HepG2 (cell line): ENCODE data around the gene THSD4. TPM values are rescaled to one million over a fixed set of nuclear protein-coding genes. Genes with fewer than 3 reads are reported as not detected.

Source experiments
- ATAC-seq: fragments of 200-7000 bp; cut with Tn5 transposase; 3 replicates; pipeline ENCODE4 v1.9.1; 2020; ENCODE audit warnings: mild to moderate bottlenecking, moderate library complexity
- BruUV-seq: library from RNA; stranded (reverse); fragments of 400-500 nt; replicated peaks from 2 replicates; lab custom pipeline; 2021; lab: Mats Ljungman, UMichigan
- CTCF ChIA-PET: fragments of 300-600 bp; formaldehyde crosslinking; extraction: SDS; loops from one replicate; lab custom pipeline; 2021; ENCODE audit warnings: low total read pairs, inconsistent platforms, low intra/inter-chr PET ratio; lab: Yijun Ruan, JAX
- POLR2A ChIA-PET: fragments of 350-600 bp; sonication (Branson Sonifier 250); formaldehyde crosslinking; loops from one replicate; lab custom pipeline; 2020; ENCODE audit warnings: antibody characterized with exemption, inconsistent platforms; lab: Yijun Ruan, JAX
- DNase-seq: peaks from one replicate; pipeline ENCODE4 v3.0.0-alpha.2; 2015; ENCODE audit warnings: low spot score
- FAIRE-seq: peaks from 3 replicates; lab custom pipeline; 2011; peaks lifted over from hg19 to GRCh38; lab: Jason Lieb, UNC
- H2AFZ ChIP-seq: one replicate; pipeline ENCODE4 v1.6.1; 2011; ENCODE audit warnings: low read length, inconsistent platforms
- H3K27ac ChIP-seq: fragments of 300-600 bp; 3 replicates; pipeline ENCODE4 v1.8.0; 2011; ENCODE audit warnings: mixed run types, mild to moderate bottlenecking, mixed read lengths, low read length, inconsistent platforms; ENCODE audit not compliant: insufficient read depth; ENCODE audit errors: extremely low read length
- H3K27me3 ChIP-seq, 2 experiments: fragments of 200-600 bp in 1 of 2; 2 replicates in 1 of 2; 3 replicates in 1 of 2; pipeline versions ENCODE4 v1.6.0 to v1.8.0; 2011; ENCODE audit warnings: low read length in 2 of 2, mild to moderate bottlenecking in 2 of 2, moderate library complexity in 2 of 2, inconsistent platforms in 1 of 2; ENCODE audit not compliant: insufficient read depth in 2 of 2, control insufficient read depth in 1 of 2
- H3K36me3 ChIP-seq, 2 experiments: fragments of 200-600 bp in 1 of 2; replicated peaks in 1 of 2; 2 replicates in 1 of 2; 3 replicates in 1 of 2; pipeline versions ENCODE4 v1.5.1 to v1.8.0; 2011; ENCODE audit warnings: low read length in 2 of 2, inconsistent platforms in 1 of 2; ENCODE audit not compliant: insufficient read depth in 2 of 2, control insufficient read depth in 1 of 2
- H3K4me1 ChIP-seq: 2 replicates; pipeline ENCODE4 v1.5.1; 2012; ENCODE audit warnings: low read length, inconsistent platforms; ENCODE audit not compliant: insufficient read depth
- H3K4me2 ChIP-seq: 2 replicates; pipeline ENCODE4 v1.6.0; 2011; ENCODE audit warnings: low read depth, low read length, inconsistent platforms
- H3K4me3 ChIP-seq, 3 experiments: fragments of 200-600 bp in 1 of 3; sonication (generic), shearing (Covaris generic) in 1 of 3; replicated peaks in 1 of 3; 2 replicates each; pipeline ENCODE4 v1.5.1; 2011 to 2016; ENCODE audit warnings: low read length in 3 of 3, inconsistent platforms in 2 of 3, low read depth in 2 of 3, mild to moderate bottlenecking in 2 of 3, control low read depth in 1 of 3, mixed read lengths in 1 of 3; ENCODE audit not compliant: insufficient read depth in 1 of 3
- H3K79me2 ChIP-seq: one replicate; pipeline ENCODE4 v1.6.1; 2011; ENCODE audit warnings: low read length, inconsistent platforms; ENCODE audit not compliant: insufficient read depth
- H3K9ac ChIP-seq: 2 replicates; pipeline ENCODE4 v1.6.0; 2011; ENCODE audit warnings: mild to moderate bottlenecking, low read depth, low read length, inconsistent platforms; ENCODE audit not compliant: insufficient read depth
- H3K9me3 ChIP-seq: 2 replicates; pipeline ENCODE4 v1.5.1; 2012; ENCODE audit warnings: mild to moderate bottlenecking, low read length
- H4K20me1 ChIP-seq: 2 replicates; pipeline ENCODE4 v1.6.0; 2011; ENCODE audit warnings: inconsistent platforms, mild to moderate bottlenecking, low read length, moderate library complexity; ENCODE audit not compliant: insufficient read depth
- BCL3 ChIP-seq: sonication (generic); formaldehyde crosslinking; IDR thresholded peaks from 2 replicates; pipeline ENCODE4 v1.5.1; 2020; ENCODE audit warnings: mild to moderate bottlenecking, missing genetic modification reagents, moderate library complexity
- NCOR1 ChIP-seq: fragments of 200-600 bp; sonication (generic); IDR thresholded peaks from 2 replicates; pipeline ENCODE4 v1.7.0; 2017; ENCODE audit warnings: antibody characterized with exemption, low read length, borderline replicate concordance
- NFYC ChIP-seq: IDR thresholded peaks from 2 replicates; pipeline ENCODE4 v1.6.1; 2016; ENCODE audit warnings: missing genetic modification reagents, missing compliant biosample characterization
- ZNF337 ChIP-seq: sonication (generic); formaldehyde crosslinking; IDR thresholded peaks from 2 replicates; pipeline ENCODE4 v1.5.1; 2020; ENCODE audit warnings: missing genetic modification reagents, low read depth, mild to moderate bottlenecking, borderline replicate concordance
- ZNF468 ChIP-seq: sonication (generic); formaldehyde crosslinking; IDR thresholded peaks from 2 replicates; pipeline ENCODE4 v1.8.0; 2022; ENCODE audit warnings: mild to moderate bottlenecking, moderate library complexity, missing genetic modification reagents
- ZNF646 ChIP-seq: sonication (generic); formaldehyde crosslinking; IDR thresholded peaks from 2 replicates; pipeline ENCODE4 v1.9.0; 2021; ENCODE audit warnings: mild to moderate bottlenecking, missing genetic modification reagents
- WGBS: methylation state at CpG from one replicate; pipeline ENCODE4 v1.1.6; 2017; ENCODE audit warnings: low lambda C conversion rate; 5-methylcytosine and 5-hydroxymethylcytosine counted together
- in situ Hi-C: cut with HindIII; loops from 2 replicates; pipeline ENCODE4 v1.10.0; 2017; ENCODE audit warnings: low pct_unique_long_range_greater_than_20kb; ENCODE audit not compliant: extremely low pct_ligation_motif_present
- intact Hi-C: fragments of 100-400 bp; cut with micrococcal nuclease; formaldehyde crosslinking; loops from one replicate; pipeline ENCODE4 v1.10.0; 2022; ENCODE audit not compliant: unreplicated experiment
- polyA plus RNA-seq, 8 experiments: library from polyadenylated mRNA; depleted of rRNA in 3 of 8; stranded (reverse) in 7 of 8; unstranded in 1 of 8; fragments of >200 nt; fragmentation: Illumina TruSeq in 4 of 8; extraction: Trizol in 4 of 8; gene quantifications; 2 replicates each; pipeline versions ENCODE4 v1.2.1 to v1.2.3, GENCODE V29; 2011 to 2016; ENCODE audit warnings: low read depth in 4 of 8, missing spikeins in 1 of 8, mixed read lengths in 1 of 8; ENCODE audit not compliant: insufficient read depth in 1 of 8
- total RNA-seq, 5 experiments: library from RNA; depleted of rRNA; stranded (reverse); fragments of >200 nt; fragmentation: Illumina TruSeq; extraction: Trizol; gene quantifications; 2 replicates each; pipeline ENCODE4 v1.2.3, GENCODE V29; 2016; ENCODE audit warnings: low read depth in 1 of 5

Gene THSD4
- total and polyA plus RNA-seq, 2 of the 13 experiments (the other 11 are each of a cell fraction or from before 2014, with no cell fraction given) = 0.07 to 0.21 TPM

GRCh38 chr15:71230303-71230702 is 115.0 kb downstream of the THSD4 start:
- no peak overlapping the region for H3K4me3 ChIP-seq
- 69% methylated on average over 8 of the region's 8 CpGs for WGBS
- in situ Hi-C loops (no loop called here), intact Hi-C loops (no loop called here)
- H3K4me1 ChIP-seq = no peaks in the 10 kb centered on the region
- no peak overlapping the region for H3K4me2 ChIP-seq
- H3K27me3 ChIP-seq = no peaks in the 10 kb centered on the region
- no peak overlapping the region for H3K27ac ChIP-seq
- ATAC-seq (no peak), FAIRE-seq (no peak), DNase-seq (no peak)
- H3K36me3 ChIP-seq = no peaks in the 10 kb centered on the region
- BruUV-seq = no TSS peak
- no peak overlapping the region for H2AFZ ChIP-seq
- H4K20me1 ChIP-seq = no peaks in the 10 kb centered on the region
- ChIA-PET POLR2A (no interaction called here), CTCF (no interaction called here)
- TF ChIP-seq BCL3 (CRISPR knock-in tag) (no peak), NCOR1 (no peak), ZNF337 (CRISPR knock-in tag) (no peak), ZNF468 (CRISPR knock-in tag) (no peak), ZNF646 (CRISPR knock-in tag) (no peak), NFYC (no peak)
- H3K9me3 ChIP-seq = no peaks in the 10 kb centered on the region
- H3K9ac ChIP-seq = no peak overlapping the region
- H3K79me2 ChIP-seq = no peaks in the 10 kb centered on the region
